HG03280 (cell line): ENCODE measurements around the gene ALG1.
"Not testable (repeated sequence)": the region's sequence is repeated elsewhere in the genome, so short reads cannot be mapped to it uniquely, and the experiment has no call there.

ENCODE experiments used
- ATAC-seq: cut with Tn5 transposase; IDR thresholded peaks from one replicate; pipeline ENCODE4 v1.9.1; 2021; ENCODE audit warnings: mild to moderate bottlenecking, moderate library complexity; ENCODE audit not compliant: unreplicated experiment

Gene ALG1

DNA sequence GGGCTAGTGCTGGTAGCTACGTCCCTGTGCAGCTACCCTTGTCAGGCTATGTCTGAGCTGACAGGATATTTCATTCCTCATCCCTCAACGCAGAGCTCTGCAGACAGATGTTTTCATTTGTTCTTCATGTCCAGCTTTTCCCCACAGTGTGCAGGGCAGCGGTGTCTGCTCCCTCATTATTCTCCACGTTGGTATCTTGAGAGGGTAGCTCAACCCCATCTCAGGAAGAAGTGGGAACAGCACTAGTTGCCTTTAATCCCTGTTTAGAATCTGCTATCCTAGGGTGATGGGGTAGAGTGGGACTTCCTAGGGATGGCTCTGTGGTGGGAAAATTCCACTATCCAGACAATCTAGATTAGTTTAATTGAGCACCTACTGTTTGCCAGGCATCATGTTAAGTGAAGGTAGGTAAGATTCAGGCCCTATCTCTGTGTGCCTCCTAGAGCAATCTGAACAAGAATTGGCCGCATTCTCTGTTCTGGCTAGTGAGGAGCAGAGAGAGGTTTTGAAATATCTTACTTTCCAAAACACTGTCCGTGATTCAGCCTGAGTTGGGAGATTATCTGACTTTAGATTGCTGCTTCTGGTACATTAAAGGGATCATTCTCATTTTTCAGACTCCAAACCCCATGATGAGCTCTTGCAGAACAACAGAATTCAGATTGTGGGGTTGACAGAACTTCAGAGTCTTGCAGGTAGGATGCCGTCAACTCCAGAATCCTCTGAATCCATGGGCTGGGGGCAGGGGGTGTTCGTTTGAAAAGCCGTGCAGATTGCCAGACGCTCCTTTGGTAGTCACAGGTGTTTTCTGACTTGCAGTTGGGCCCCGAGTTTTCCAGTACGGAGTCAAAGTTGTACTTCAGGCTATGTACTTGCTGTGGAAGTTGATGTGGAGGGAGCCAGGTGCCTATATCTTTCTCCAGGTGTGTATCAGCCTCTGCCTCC lies 963 bp downstream of the ALG1 start:
- ATAC-seq = no peak

DNA sequence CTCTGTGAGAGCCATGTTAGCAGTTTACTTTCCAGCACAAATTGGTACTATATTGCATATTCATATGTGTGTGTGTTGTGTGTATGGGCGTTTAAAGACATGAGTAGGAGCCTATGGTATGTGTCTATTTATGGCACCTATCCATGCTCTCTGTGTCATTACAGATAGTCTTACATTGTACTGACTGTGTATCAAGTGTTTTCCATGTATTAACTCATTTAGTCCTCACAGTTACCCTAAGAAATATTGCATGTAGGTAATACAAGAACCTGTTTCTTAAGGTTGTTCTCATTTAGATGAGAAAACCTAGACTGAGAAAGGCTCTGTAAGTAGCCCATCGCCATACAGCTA lies 1.6 kb downstream of the ALG1 start:
- ATAC-seq = no peak

DNA sequence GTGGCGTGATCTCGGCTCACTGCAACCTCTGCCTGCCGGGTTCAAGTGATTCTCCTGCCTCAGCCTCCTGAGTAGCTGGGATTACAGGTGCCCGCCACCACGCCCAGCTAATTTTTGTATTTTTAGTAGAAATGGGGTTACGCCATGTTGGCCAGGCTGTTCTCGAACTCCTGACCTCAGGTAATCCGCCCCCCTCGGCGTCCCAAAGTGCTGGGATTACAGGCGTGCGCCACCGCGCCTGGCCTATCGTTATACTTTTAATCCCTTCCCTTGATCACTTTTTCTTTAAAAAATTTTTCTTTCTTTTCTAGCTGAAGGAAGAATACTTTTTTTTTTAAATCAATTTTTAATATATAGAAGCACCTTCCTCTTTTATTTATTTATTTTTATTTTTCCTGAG lies 2.1 kb downstream of the ALG1 start:
- ATAC-seq = not testable (repeated sequence)

DNA sequence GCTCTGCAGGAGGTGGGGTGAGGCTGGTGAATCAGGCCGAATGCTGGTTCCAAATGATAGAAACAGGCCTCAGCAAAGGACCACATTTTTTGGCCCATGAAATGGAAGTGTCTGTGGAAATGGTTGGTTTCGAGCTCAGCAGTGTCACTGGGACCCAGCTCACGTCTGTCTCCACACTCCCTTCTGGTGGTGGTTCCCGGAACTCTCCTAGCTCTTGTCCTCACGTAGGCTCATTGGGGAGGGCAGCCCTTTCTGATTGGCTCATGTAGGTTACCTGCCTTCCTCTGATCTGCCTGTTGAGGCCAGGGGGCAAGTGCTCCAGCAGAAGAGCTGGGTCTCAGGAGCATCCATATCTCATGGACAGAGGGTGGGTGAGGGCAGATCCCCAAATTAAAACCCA lies 4.0 kb downstream of the ALG1 start:
- no peak for ATAC-seq

DNA sequence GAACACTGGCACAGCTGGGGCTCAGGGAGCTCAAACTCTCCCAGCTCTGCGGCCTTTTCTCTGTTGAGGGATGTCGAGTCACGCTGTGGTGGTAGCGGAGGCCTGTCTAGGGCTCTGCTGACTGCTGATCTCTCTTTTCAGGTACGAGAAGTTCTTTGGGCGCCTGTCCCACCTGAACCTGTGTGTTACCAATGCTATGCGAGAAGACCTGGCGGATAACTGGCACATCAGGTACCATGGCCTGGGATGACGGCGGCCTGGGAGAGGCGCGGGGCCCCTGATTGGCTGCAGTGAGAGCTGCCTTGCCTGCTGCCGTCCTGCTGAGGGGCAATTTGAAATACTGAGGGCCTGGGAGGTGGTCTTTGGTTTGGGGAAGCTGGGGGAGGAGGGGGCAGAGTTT lies 5.7 kb downstream of the ALG1 start:
- no peak for ATAC-seq

DNA sequence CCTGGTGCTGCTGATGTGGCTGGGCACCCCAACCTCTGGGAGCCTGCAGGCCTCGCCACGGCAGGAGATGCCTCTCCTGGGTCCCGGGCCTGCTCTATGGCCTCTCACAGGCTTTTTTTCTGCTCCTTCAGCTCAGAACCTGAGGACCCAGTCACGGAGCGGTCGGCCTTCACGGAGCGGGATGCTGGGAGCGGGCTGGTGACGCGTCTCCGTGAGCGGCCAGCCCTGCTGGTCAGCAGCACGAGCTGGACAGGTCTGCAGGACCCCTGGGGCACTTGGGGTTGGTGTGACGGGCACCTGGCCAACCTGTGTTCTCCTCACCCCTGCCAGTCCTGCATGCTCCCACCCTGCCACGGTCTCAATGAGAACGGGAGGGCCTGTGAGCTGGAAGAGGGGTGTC lies 7.0 kb downstream of the ALG1 start:
- no peak for ATAC-seq

DNA sequence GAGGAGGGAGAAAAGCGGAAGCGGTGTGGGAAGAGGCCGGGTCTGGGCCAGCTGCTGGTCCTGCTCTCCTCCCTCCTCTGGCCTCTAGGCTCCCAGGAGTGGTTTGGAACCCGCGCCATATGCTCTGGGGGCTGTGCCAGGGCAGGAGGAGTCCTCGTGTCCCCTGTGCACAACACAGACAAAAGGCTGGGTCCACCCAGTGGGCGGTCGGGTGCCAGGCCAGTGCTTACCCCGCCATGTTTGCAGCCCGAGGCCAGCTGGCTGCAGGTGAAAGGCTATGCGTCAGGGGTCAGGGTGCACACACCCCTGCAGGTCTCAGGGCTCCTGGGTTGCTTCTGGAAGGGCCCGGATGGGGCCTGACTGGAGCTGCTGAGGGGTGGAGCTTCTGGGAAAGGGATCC lies 8.8 kb downstream of the ALG1 start:
- ATAC-seq = not testable (repeated sequence)

DNA sequence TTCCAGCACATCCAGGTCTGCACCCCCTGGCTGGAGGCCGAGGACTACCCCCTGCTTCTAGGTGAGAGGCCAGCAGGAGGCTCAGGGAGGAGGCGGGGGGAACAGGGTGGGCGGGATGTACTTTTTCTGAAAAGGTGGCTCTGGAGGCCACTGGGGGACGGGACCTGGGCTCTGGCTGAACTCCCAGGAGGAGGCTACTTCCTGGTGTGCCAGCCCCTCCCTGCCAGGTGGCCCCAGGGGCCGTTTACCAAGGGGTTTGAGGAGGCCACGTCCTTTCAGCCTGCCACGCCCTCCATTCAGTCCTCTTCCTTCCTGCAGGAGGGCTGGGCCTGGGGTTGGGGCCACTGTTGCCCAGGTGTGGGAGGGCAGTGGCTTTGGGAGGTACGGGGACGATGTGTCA lies 9.4 kb downstream of the ALG1 start:
- not testable (repeated sequence) for ATAC-seq

DNA sequence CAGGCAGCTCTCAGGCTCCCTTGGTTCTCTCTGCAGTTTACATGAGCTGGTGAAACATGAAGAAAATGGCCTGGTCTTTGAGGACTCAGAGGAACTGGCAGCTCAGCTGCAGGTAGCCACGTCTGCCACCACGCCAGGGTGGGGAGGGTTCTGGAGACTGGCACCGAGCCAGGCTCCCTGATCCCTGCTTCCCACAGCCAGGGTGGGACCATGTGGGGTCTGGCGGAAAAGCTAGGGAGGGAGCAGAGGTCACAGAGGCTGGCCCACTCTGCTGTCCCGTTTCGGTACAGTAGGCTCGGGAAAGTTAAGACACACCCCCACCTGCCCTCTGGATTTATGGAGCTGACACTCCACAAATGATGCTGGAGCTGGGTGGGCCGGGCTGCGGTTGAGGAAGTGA lies 12.0 kb downstream of the ALG1 start:
- not testable (repeated sequence) for ATAC-seq

DNA sequence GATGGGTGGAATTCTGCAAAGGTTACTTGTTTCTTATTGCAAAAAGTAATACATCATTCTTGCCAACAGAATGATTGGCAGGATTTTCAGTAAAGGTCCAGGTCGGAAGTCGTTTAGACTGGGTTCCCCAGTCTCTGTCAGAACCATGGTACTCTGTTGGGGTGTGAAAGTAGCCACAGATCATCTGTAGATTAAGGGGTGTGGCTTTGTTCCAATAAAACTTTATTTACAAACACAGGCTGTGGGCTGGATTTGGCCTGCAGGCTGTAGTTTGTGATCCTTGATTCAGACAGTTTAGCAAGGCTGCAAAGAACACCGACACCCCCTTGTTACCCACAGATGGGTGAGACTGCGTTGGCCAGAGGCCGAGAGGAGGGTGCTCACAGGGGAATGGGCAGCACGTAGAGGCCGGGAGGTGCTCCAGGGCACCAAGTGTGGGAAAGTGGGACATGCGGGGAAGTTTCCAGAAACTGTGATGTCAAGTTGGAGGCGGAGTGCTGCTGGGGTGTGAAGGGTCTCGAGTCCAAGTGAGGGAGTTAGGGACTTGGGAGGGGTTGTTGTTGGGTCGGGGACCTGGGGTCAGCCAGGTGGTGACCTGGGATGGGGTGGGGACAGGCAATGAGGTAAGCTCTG lies 12.6 kb downstream of the ALG1 start:
- ATAC-seq = not testable (repeated sequence)

DNA sequence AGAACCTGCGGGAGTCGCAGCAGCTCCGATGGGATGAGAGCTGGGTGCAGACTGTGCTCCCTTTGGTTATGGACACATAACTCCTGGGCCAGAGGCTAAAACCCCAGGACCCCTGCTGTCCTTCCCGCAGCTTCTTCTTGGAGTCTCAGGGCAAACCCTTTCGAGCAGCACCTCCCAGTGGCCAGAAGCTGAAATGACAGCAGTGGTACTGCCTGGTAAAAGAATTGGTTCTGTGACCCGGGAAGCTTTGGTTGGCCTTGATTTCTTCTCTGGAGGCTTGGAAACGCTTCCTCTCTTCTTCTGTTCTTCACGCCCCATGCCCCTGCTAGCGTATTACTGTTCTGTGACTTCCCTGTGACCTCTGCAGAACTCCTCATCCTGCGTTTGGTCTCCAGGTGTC lies 13.2 kb downstream of the ALG1 start:
- ATAC-seq = not testable (repeated sequence)

DNA sequence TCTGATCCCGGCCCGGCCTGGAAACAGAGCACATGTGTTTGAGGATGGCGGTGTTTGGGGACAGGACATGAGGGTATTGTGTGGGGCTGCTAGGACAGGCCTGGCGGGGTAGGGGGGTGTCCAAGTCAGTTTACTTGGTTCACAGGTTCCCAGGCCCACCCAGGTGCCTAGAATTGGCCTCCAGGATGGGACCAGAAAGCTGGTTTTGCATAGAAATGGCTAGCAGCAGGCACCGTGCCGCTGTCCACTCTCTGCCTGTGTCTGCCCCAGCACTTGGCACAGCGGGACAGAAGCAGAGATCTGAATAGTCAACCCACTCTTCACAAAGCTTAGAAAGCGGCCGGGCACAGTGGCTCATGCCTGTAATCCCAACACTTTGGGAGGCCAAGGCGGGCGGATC lies 14.1 kb downstream of the ALG1 start:
- not testable (repeated sequence) for ATAC-seq

DNA sequence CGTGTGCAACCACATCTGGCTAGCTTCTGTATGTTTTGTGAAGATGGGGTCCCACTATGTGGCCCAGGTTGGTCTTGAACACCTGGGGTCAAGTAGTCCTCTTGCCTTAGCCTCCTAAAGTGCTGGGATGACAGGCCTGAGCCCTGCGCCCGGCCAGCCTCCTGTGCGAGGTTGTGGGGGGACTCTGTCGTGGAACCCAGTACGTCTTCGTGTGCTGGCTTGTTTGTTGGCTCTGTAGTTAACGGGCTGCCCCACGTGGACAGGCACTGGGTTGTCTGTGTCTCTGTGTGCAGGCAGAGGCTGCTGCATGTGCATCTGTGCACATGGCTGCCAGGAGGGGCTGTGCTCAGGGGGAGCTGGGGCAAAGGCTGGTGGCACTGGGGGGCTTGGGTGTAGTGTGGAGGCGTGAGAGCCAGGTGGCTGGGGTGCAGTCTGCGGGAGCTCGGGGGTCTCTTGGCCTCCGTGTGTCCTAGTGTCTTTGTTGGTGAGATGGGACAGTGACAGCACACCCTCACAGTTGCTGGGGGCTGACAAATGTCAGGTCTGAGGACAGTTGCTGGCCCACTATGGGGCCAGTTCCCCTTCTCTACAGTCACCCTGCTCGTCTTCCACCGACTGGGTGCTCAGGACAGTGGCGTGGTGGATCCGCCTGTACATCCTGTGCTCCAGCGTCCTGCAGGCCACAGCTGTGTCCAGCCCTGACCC lies 16.6 kb downstream of the ALG1 start:
- not testable (repeated sequence) for ATAC-seq

DNA sequence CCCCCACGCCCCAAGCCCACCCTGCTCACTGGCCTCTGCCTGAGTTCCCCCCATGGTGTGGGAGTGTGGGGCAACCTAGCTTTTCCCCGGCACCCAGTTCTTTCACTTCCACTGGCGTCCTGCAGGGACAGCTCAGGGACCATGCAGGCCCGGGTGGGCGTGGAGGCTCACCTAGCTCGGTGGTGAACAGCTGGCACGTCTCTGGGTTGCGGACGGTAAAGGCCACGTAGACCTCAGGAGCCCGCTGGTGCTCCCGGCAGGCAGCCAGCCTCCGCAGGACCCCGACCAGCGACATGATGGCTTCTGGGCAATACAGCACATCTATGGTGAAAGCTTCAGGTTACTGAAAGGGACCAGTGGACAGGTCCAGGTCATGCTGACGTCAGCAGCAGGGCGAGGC lies 17.3 kb downstream of the ALG1 start:
- not testable (repeated sequence) for ATAC-seq

DNA sequence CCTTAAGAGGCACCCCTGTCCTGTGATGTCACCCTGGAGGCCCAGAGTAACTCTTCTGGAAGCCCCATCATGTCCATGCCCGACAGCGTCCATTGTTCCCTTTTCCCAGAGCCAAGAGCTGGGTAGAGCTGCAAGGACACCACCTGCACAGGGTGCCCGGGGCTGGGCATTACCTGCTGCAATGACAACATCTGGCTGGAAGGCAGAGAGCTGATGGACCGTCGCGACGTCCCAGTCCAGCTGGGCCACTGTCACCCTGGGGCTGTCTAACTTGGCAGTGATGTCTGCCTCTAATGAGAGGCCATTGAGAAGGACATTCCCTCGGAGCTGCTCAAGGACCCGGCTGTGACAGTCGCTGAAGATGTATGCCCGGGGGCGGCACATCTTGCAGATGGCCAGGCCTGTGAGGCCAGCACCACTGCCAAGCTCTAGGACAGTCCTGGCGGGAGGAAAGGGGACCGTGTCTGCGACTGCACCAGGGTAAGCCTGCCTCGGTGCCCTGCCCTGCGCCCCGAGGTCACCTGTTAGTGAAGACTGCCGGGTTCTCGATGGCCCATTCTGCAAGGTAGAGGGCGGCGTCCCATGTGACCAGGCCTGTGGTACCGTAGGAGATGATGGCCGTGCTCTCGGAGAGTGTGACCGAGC lies 18.4 kb downstream of the ALG1 start:
- ATAC-seq = not testable (repeated sequence)

DNA sequence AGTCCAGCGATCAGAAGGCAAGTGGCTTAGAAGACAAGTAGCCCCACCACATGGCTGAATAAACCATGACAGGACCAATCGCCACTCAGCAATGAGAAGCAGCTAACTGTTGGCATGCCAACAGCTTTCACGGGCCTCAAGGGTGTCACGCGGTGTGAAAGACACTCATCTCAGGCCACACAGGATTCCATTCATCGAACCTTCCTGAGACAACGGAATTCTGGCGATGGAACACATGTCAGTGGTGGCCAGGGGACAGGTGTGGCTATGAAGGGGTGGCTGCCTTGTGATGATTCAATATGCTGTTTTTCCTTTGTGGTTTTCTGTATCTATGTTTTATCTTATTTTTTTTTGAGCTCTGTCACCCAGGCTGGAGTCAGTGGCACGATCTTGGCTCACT lies 18.9 kb downstream of the ALG1 start:
- not testable (repeated sequence) for ATAC-seq

DNA sequence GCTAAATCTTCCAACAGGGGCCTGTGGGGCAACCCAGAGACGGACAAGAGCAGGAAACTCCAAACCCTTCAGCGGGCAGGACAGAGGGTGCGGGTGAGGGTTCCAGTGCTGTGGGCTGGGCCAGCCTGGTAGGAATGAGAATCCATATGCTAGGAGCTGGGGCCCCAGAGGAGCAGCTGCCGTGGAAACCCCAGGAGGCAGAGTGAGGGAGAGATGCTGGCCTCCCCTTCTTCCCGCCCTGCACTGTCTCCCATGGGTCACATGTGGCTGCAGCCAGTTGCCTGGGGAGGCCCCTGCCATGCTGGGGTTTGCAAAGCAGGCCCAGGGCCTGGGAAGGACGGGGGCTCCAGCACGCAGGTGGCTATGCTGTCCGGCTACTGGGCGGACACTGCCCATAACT lies 21.4 kb downstream of the ALG1 start:
- not testable (repeated sequence) for ATAC-seq

DNA sequence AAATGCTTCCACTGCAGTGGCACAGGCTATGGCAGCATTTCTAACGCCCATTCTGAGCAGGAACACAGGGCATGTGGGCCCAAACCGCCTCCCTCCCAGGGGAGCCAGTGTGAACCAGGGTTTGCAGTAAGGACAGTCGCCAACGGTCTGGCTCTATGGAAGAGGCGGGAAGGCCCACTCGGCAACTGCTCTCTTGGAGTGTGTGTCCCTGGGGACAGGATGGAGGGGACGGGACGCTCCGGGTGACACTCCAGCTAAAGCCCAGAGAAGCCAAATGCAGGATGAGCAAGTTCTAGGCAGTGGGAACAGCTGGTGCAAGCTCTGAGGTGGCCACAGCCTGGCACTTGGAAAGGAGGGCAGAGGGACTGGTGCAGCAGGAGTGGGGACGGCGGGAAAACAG lies 22.1 kb downstream of the ALG1 start:
- not testable (repeated sequence) for ATAC-seq

DNA sequence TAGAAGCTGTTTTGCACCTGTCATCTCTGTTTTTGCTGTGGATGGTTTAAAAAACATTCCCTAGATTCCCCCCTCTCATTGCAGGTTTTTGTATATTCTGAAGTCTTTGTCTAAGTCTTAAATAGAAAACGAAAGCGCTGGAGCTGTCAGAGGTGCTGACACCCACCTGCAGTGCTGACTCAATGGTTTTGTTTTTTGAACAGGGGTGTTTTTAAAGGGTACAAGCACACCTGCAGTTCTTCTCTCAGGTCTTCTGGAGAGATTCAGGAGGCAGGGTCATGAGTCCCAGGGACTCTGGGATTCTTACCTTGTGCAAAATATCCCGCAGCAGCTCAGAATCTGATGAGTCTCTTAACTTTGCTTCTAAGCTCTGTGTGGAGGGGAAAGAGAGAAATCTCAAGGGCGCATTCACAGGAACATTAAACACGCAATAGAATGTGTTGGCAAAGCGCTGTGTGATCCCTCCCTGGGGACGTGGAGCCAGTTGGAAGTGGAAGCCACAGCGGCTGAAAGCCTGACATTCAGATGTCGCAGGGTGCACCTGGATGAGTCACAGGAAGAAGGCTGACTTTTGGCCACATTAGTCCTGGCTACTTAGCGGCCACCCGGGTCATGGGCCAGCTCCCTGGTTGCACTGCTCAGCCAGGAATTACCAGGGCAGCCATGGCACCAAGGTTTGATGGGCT lies 23.6 kb downstream of the ALG1 start:
- not testable (repeated sequence) for ATAC-seq

DNA sequence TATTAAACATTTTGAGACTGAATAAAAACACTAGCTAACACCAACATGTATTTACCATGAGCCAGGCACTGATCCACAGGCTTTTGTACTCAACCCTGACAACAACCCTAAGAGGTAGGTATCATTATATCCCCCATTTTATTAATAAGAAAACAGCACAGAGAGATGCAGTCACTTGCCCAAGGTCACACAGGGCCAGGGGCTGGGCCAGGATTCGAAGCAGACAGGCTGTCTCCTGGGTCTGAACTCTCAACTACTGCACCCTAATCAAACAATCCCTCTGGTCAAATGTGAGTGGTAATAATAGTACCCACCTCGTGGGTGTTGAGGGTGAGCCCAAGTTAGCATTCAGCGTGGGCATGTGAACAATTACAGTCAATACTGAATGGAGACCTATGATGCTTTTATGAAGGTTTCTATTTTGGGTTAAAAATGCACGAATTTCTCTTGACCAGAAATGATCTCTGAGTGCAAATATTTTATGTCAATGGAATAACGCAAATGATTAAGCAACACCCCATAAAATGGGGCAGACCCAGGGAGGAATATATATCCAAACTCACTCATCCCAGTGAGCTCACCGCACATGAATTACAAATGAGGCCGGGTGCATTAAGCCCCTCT lies 24.9 kb downstream of the ALG1 start:
- ATAC-seq = not testable (repeated sequence)
